Measurements from ENCODE around the gene PLB1.
"Not testable (repeated sequence)": the region's sequence is repeated elsewhere in the genome, so short reads cannot be mapped to it uniquely, and the experiment has no call there.

PLB1 gene

GRCh38 chr2:28469304-28469703 is 26.6 kb upstream of the PLB1 start:
- no peak for DNase-seq (ENCODE audit: low read depth, low spot score)

- no peak for DNase-seq (ENCODE audit: low read depth, low spot score)
Measured at GRCh38 chr2:28469947-28470535, 25.8 kb upstream of the PLB1 start.

- DNase-seq (ENCODE audit: low read depth, low spot score) = no peak
Measured at GRCh38 chr2:28470759-28471158, 25.1 kb upstream of the PLB1 start.

GRCh38 chr2:28471214-28471613 is 24.6 kb upstream of the PLB1 start:
- DNase-seq (ENCODE audit: low read depth, low spot score) = no peak

- DNase-seq (ENCODE audit: low read depth, low spot score) = no peak
Measured at GRCh38 chr2:28471701-28472236, 24.1 kb upstream of the PLB1 start.

- not testable (repeated sequence) for DNase-seq (ENCODE audit: low read depth, low spot score)
Measured at GRCh38 chr2:28472641-28473040, 23.2 kb upstream of the PLB1 start.

- no peak for DNase-seq (ENCODE audit: low read depth, low spot score)
Measured at GRCh38 chr2:28475088-28475595, 20.7 kb upstream of the PLB1 start.

- no peak for DNase-seq (ENCODE audit: low read depth, low spot score)
Measured at GRCh38 chr2:28477087-28477486, 18.8 kb upstream of the PLB1 start.

GRCh38 chr2:28477645-28478044 is 18.2 kb upstream of the PLB1 start:
- DNase-seq (ENCODE audit: low read depth, low spot score) = no peak

GRCh38 chr2:28480403-28481049 is 15.3 kb upstream of the PLB1 start:
- DNase-seq (ENCODE audit: low read depth, low spot score) = no peak

GRCh38 chr2:28481905-28482304 is 14.0 kb upstream of the PLB1 start:
- no peak for DNase-seq (ENCODE audit: low read depth, low spot score)

GRCh38 chr2:28484835-28485234 is 11.0 kb upstream of the PLB1 start:
- DNase-seq (ENCODE audit: low read depth, low spot score) = no peak

GRCh38 chr2:28486526-28486925 is 9.3 kb upstream of the PLB1 start:
- no peak for DNase-seq (ENCODE audit: low read depth, low spot score)

GRCh38 chr2:28487258-28487657 is 8.6 kb upstream of the PLB1 start:
- no peak for DNase-seq (ENCODE audit: low read depth, low spot score)

GRCh38 chr2:28488083-28488830 is 7.6 kb upstream of the PLB1 start:
- no peak for DNase-seq (ENCODE audit: low read depth, low spot score)

GRCh38 chr2:28488858-28489575 is 6.8 kb upstream of the PLB1 start:
- DNase-seq (ENCODE audit: low read depth, low spot score) = no peak

GRCh38 chr2:28490558-28490957 is 5.3 kb upstream of the PLB1 start:
- no peak for DNase-seq (ENCODE audit: low read depth, low spot score)

GRCh38 chr2:28492282-28492681 is 3.6 kb upstream of the PLB1 start:
- DNase-seq (ENCODE audit: low read depth, low spot score) = no peak

GRCh38 chr2:28493636-28494035 is 2.2 kb upstream of the PLB1 start:
- no peak for DNase-seq (ENCODE audit: low read depth, low spot score)

- no peak for DNase-seq (ENCODE audit: low read depth, low spot score)
Measured at GRCh38 chr2:28496781-28497180, 921 bp downstream of the PLB1 start.

- DNase-seq (ENCODE audit: low read depth, low spot score) = no peak
Measured at GRCh38 chr2:28497206-28497605, 1.3 kb downstream of the PLB1 start.

GRCh38 chr2:28499282-28499681 is 3.4 kb downstream of the PLB1 start:
- no peak for DNase-seq (ENCODE audit: low read depth, low spot score)
